ENCODE results near the gene SEH1L. TPM values are rescaled to one million over a fixed set of nuclear protein-coding genes. Genes with fewer than 3 reads are reported as not detected.
A peak's percentile ranks its signal among the peaks of the same experiment; 100 is the strongest.

SEH1L gene
- total and polyA plus RNA-seq, 10 of the 15 experiments (the other 5 are each of a cell fraction or from before 2014, with no cell fraction given): 27.5 to 109 (median 52.8) TPM

GRCh38 chr18:12948050-12948804 is 416 bp downstream of the SEH1L start (continued):
- TF ChIP-seq ATF7 (IDR thresholded peaks at IDR 0.05; ENCODE audit: low read depth) (no peak), IKZF1 (conservative IDR thresholded peaks at IDR 0.05) (peak; percentile 89), MYC (IDR thresholded peaks at IDR 0.05; ENCODE audit: insufficient read depth, insufficient read length, insufficient replicate concordance, low read length, severe bottlenecking) (peak; percentile 96), PAX5 (IDR thresholded peaks at IDR 0.05; ENCODE audit: borderline replicate concordance, low read depth, low read length) (peak; percentile 70; the same call in 1 of the 2 replicates), ATF3 (IDR thresholded peaks at IDR 0.05; ENCODE audit: borderline replicate concordance, extremely low read depth, low read depth, low read length) (peak; percentile 50; the same call in 1 of the 2 replicates), POLR2AphosphoS5 (IDR thresholded peaks at IDR 0.05; ENCODE audit: low read length) (peak; percentile 78; the same call in 1 of the 2 replicates), NBN (IDR thresholded peaks at IDR 0.05) (peak; percentile 80), LARP7 (IDR thresholded peaks at IDR 0.05) (peak; percentile 92), MXI1 (IDR thresholded peaks at IDR 0.05; ENCODE audit: low read depth, low read length) (peak; percentile 80), BHLHE40 (IDR thresholded peaks at IDR 0.05; ENCODE audit: borderline replicate concordance in 1 of 2, low read depth in 2 of 2, low read length in 1 of 2) (peak; percentile 82 to 93), ZNF687 (IDR thresholded peaks at IDR 0.05) (peak; percentile 99), WRNIP1 (IDR thresholded peaks at IDR 0.05; ENCODE audit: borderline replicate concordance, low read depth, low read length) (no peak), NFXL1 (IDR thresholded peaks at IDR 0.05; ENCODE audit: borderline replicate concordance) (no peak), E4F1 (IDR thresholded peaks at IDR 0.05; ENCODE audit: borderline replicate concordance, partially characterized antibody) (no peak), POU2F2 (IDR thresholded peaks at IDR 0.05; ENCODE audit: borderline replicate concordance, low read depth, low read length) (peak; percentile 9; the same call in 1 of the 3 replicates), CBX3 (IDR thresholded peaks at IDR 0.05; ENCODE audit: borderline replicate concordance, low read depth) (no peak), RB1 (IDR thresholded peaks at IDR 0.05; ENCODE audit: borderline replicate concordance) (peak; percentile 77; the same call in 1 of the 2 replicates), YY1 (IDR thresholded peaks at IDR 0.05; ENCODE audit: low read depth, low read length) (peak; percentile 60; the same call in 1 of the 2 replicates), FOXK2 (IDR thresholded peaks at IDR 0.05) (no peak), BCLAF1 (IDR thresholded peaks at IDR 0.05) (no peak)
